ENCODE results near the gene MPHOSPH8.
"Not testable (repeated sequence)": the region's sequence is repeated elsewhere in the genome, so short reads cannot be mapped to it uniquely, and the experiment has no call there.

MPHOSPH8 gene

GRCh38 chr13:19691447-19691846, 58.0 kb downstream of the MPHOSPH8 start:
- DNase-seq, result not testable (repeated sequence)

GRCh38 chr13:19695428-19695827, 62.0 kb downstream of the MPHOSPH8 start:
- DNase-seq, result no peak

- DNase-seq, result no peak
These were observed 62.4 kb downstream of the MPHOSPH8 start for GRCh38 chr13:19695829-19696228.

DNA sequence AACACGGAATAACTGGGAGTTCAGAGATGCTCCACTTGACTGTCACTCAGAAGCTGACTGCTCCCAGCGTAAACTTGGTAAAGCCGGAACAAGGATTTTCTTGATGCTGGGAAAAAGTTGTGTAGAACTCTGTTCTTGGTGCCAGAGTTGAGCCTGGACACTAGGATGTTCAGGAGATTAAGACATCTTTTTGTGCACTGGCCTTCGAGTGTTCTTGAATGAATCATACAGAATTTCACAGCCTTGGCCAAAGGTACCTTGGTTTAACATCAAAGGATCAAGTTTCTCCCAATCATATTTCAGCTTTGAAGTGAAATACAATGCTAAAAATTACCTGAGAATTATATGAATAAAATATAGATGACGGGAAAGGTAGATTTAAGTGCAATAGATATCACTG, 67.5 kb downstream of the MPHOSPH8 start:
- DNase-seq, result not testable (repeated sequence)

DNA sequence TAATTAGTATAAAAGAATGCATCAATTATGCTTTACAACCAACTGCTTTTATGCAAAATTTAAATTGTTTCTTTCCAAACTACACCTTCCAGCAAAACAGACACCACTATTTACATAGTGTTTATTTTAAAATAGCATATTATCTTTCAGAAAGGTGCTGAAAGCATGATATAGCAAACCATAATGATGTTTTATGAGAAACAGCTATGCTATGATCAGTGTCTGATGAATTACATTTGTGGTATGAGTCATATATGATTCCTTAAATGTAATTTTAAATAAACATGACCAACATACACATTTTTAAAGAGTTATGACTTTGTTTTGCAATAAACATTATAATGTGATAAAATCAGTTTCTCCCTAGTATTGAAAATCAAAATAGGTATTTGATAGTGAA, 68.2 kb downstream of the MPHOSPH8 start:
- not testable (repeated sequence) for DNase-seq

DNA sequence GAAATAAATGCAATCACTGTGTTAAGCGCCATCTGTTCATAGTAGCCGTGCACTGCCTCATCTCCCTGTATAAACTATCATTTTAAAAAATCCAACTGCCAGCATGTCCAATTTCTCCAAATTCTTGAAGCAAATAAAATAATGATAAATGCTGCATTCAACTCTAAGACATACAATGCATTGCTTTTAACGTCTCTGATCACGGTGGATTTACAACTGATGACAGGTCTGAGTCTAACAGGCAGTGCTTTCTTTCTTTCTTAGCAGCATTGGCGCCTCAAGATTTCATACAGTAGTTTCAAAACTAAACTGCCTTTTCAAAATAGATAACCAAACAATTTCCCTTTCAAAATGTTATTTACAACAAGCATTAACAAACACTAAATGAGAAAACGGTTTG, 70.8 kb downstream of the MPHOSPH8 start:
- not testable (repeated sequence) for DNase-seq

GRCh38 chr13:19709039-19709438, 75.6 kb downstream of the MPHOSPH8 start:
- DNase-seq, result not testable (repeated sequence)

DNA sequence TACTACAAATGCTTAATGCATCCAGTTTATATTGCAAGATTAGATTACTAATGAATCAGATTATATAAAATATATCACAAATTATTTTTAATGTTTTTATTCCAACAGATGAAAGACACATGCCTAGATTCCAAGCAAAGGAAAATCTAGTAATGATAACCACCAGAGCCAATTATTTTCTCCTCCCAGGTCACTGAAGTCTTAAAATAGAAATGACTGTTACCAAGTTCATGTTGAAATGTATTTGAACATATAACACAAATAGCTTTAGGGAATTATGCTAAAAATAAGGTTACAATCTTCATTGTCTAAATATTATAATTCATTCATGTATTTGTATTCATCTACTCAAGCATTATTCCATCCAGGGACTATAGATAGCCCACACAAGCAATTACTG, 76.3 kb downstream of the MPHOSPH8 start:
- DNase-seq, result not testable (repeated sequence)

GRCh38 chr13:19713186-19713965, 79.9 kb downstream of the MPHOSPH8 start:
- no peak for DNase-seq

- DNase-seq, result no peak
These were observed 86.6 kb downstream of the MPHOSPH8 start for GRCh38 chr13:19720039-19720438.
